ENCODE results near the gene UAP1L1.
"Not testable (repeated sequence)": the region's sequence is repeated elsewhere in the genome, so short reads cannot be mapped to it uniquely, and the experiment has no call there.

UAP1L1 gene

GRCh38 chr9:137077010-137077747 lies at the start of gene UAP1L1:
UAP1L1 (plus strand) TSS chr9:137077517; CDS start chr9:137077533, 16 bp downstream.
- DNase-seq (ENCODE audit: low read depth): no peak

- no peak for DNase-seq (ENCODE audit: low read depth)
Observed at GRCh38 chr9:137028263-137029057, 48.9 kb upstream of the UAP1L1 start.

GRCh38 chr9:137029058-137029936 lies 48.0 kb upstream of the UAP1L1 start:
- peak; percentile 50 for DNase-seq (ENCODE audit: low read depth)

- no peak for DNase-seq (ENCODE audit: low read depth)
Observed at GRCh38 chr9:137030006-137030405, 47.3 kb upstream of the UAP1L1 start.

- DNase-seq (ENCODE audit: low read depth): no peak
Observed at GRCh38 chr9:137030538-137031527, 46.5 kb upstream of the UAP1L1 start.

- DNase-seq (ENCODE audit: low read depth): no peak
Observed at GRCh38 chr9:137031904-137032640, 45.2 kb upstream of the UAP1L1 start, which contains the start of gene FUT7. FUT7 (minus strand) TSS chr9:137032088; CDS start chr9:137031991, 97 bp downstream.

GRCh38 chr9:137032858-137033257 lies 44.5 kb upstream of the UAP1L1 start:
- DNase-seq (ENCODE audit: low read depth): no peak

- DNase-seq (ENCODE audit: low read depth): not testable (repeated sequence)
Observed at GRCh38 chr9:137033481-137033880, 43.8 kb upstream of the UAP1L1 start.

GRCh38 chr9:137034039-137034708 lies 43.1 kb upstream of the UAP1L1 start:
- no peak for DNase-seq (ENCODE audit: low read depth)

GRCh38 chr9:137034709-137035506 lies 42.4 kb upstream of the UAP1L1 start:
- DNase-seq (ENCODE audit: low read depth): peak; percentile 83

GRCh38 chr9:137035507-137035834 lies 41.8 kb upstream of the UAP1L1 start:
- DNase-seq (ENCODE audit: low read depth): no peak

- no peak for DNase-seq (ENCODE audit: low read depth)
Observed at GRCh38 chr9:137035937-137036336, 41.4 kb upstream of the UAP1L1 start.

- DNase-seq (ENCODE audit: low read depth): no peak
Observed at GRCh38 chr9:137037035-137037434, 40.3 kb upstream of the UAP1L1 start.

GRCh38 chr9:137037483-137037882 lies 39.8 kb upstream of the UAP1L1 start:
- no peak for DNase-seq (ENCODE audit: low read depth)

- no peak for DNase-seq (ENCODE audit: low read depth)
Observed at GRCh38 chr9:137038916-137039315, 38.4 kb upstream of the UAP1L1 start.

- DNase-seq (ENCODE audit: low read depth): no peak
Observed at GRCh38 chr9:137039611-137040366, 37.5 kb upstream of the UAP1L1 start.

- DNase-seq (ENCODE audit: low read depth): no peak
Observed at GRCh38 chr9:137040568-137040967, 36.7 kb upstream of the UAP1L1 start.

GRCh38 chr9:137041124-137041523 lies 36.2 kb upstream of the UAP1L1 start:
- no peak for DNase-seq (ENCODE audit: low read depth)

Data from stimulated activated CD8-positive, alpha-beta memory T cell treated with anti-CD3 and anti-CD28 coated beads, Interleukin-15, amount 100 ng/mL, for 1 hour (primary cell).